K562 (cell line): ENCODE data around the gene C1orf74. TPM values are rescaled to one million over a fixed set of nuclear protein-coding genes. Genes with fewer than 3 reads are reported as not detected.

Source experiments
- CBX1 ChIP-seq: sonication (generic); IDR thresholded peaks from 2 replicates; pipeline ENCODE4 v1.6.1; 2016; ENCODE audit warnings: antibody characterized with exemption, low read depth, mild to moderate bottlenecking
- CCAR2 ChIP-seq: fragments of 200-400 bp; formaldehyde crosslinking; IDR thresholded peaks from 2 replicates; pipeline ENCODE4 v1.6.1; 2017; ENCODE audit warnings: mild to moderate bottlenecking, low read depth, low read length
- CHD2 ChIP-seq: IDR thresholded peaks from 2 replicates; pipeline ENCODE4 v1.6.1; 2011; ENCODE audit warnings: low read depth, low read length
- DIDO1 ChIP-seq: fragments of 450-650 bp; IDR thresholded peaks from 2 replicates; pipeline ENCODE4 v1.6.1; 2016; ENCODE audit warnings: low read depth, missing biosample characterization, missing genetic modification characterization
- ETV1 ChIP-seq: fragments of 450-650 bp; conservative IDR thresholded peaks from 2 replicates; pipeline ENCODE4 v1.6.1; 2016; ENCODE audit warnings: missing genetic modification characterization, control low read depth, low read depth, missing compliant biosample characterization
- HNRNPH1 ChIP-seq: fragments of 200-400 bp; formaldehyde crosslinking; optimal IDR thresholded peaks from 2 replicates; pipeline ENCODE3; 2017; ENCODE audit warnings: low read depth, mild to moderate bottlenecking, low read length, moderate library complexity
- HNRNPL ChIP-seq: fragments of 200-400 bp; formaldehyde crosslinking; IDR thresholded peaks from 2 replicates; pipeline ENCODE4 v1.6.1; 2017; ENCODE audit warnings: low read depth, mild to moderate bottlenecking, low read length
- ILK ChIP-seq: fragments of 450-650 bp; IDR thresholded peaks from 2 replicates; pipeline ENCODE4 v1.6.1; 2016; ENCODE audit warnings: missing genetic modification characterization, low read depth, mild to moderate bottlenecking, missing compliant biosample characterization, moderate library complexity, borderline replicate concordance
- KDM1A ChIP-seq, 2 experiments: fragments of 450-650 bp; IDR thresholded peaks; 2 replicates each; pipeline ENCODE4 v1.6.1; 2016; ENCODE audit warnings: mild to moderate bottlenecking in 2 of 2
- POLR2H ChIP-seq: IDR thresholded peaks from 2 replicates; pipeline ENCODE4 v1.6.1; 2016; ENCODE audit warnings: missing genetic modification characterization, low read depth, mild to moderate bottlenecking, control low read depth, missing compliant biosample characterization, moderate library complexity
- RAD51 ChIP-seq: fragments of 450-650 bp; IDR thresholded peaks from 2 replicates; pipeline ENCODE4 v1.7.1; 2016; ENCODE audit warnings: low read depth, mild to moderate bottlenecking, borderline replicate concordance
- RBM15 ChIP-seq: fragments of 200-400 bp; formaldehyde crosslinking; IDR thresholded peaks from 2 replicates; pipeline ENCODE4 v1.6.1; 2018; ENCODE audit warnings: mild to moderate bottlenecking, low read length, moderate library complexity; ENCODE audit not compliant: insufficient read depth
- RFX5 ChIP-seq: IDR thresholded peaks from 2 replicates; pipeline ENCODE4 v1.6.1; 2011; ENCODE audit warnings: low read depth, mild to moderate bottlenecking, improper control_type of control experiment, low read length
- SMARCC2 ChIP-seq: fragments of 450-650 bp; IDR thresholded peaks from 2 replicates; pipeline ENCODE4 v1.6.1; 2017; ENCODE audit warnings: antibody characterized with exemption, moderate library complexity, mild to moderate bottlenecking, low read depth
- SPI1 ChIP-seq: IDR thresholded peaks from 2 replicates; pipeline ENCODE4 v1.6.1; 2011; ENCODE audit warnings: low read depth, low read length, control low read depth, borderline replicate concordance
- ZNF124 ChIP-seq: sonication (generic); formaldehyde crosslinking; IDR thresholded peaks from 2 replicates; pipeline ENCODE4 v1.8.1; 2022; ENCODE audit warnings: missing genetic modification reagents
- ZNF133 ChIP-seq: fragments of 250-450 bp; sonication (Bioruptor Pico); IDR thresholded peaks from 2 replicates; pipeline ENCODE4 v1.4.0; 2020; ENCODE audit warnings: mild to moderate bottlenecking
- ZNF232 ChIP-seq: sonication (generic); formaldehyde crosslinking; IDR thresholded peaks from 2 replicates; pipeline ENCODE4 v1.8.0; 2022; ENCODE audit warnings: mild to moderate bottlenecking, missing genetic modification reagents
- ZNF316 ChIP-seq: fragments of 450-650 bp; IDR thresholded peaks from 2 replicates; pipeline ENCODE4 v1.6.1; 2016
- ZNF584 ChIP-seq: fragments of 200-800 bp; sonication (Bioruptor generic); IDR thresholded peaks from 2 replicates; pipeline ENCODE4 v1.6.1; 2016; ENCODE audit warnings: low read depth, mild to moderate bottlenecking, missing genetic modification characterization, missing compliant biosample characterization
- ZSCAN29 ChIP-seq: fragments of 450-650 bp; IDR thresholded peaks from 2 replicates; pipeline ENCODE4 v1.6.1; 2017
- polyA plus RNA-seq, 8 experiments: library from polyadenylated mRNA; depleted of rRNA in 4 of 8; stranded (reverse) in 5 of 8; unstranded in 3 of 8; fragments of >200 nt; fragmentation: Nextera tagmentation in 2 of 8; fragmentation: Illumina TruSeq in 1 of 8; extraction: Ambion mirVana in 2 of 8; extraction: Trizol in 1 of 8; gene quantifications; 2 replicates each; pipeline versions ENCODE4 v1.2.1 to v1.2.3, GENCODE V29; 2011 to 2014; ENCODE audit warnings: inconsistent platforms in 1 of 8, missing spikeins in 1 of 8
- total RNA-seq, 7 experiments: library from RNA; depleted of rRNA in 6 of 7; stranded (reverse); fragments of >200 nt in 6 of 7; fragmentation: Illumina TruSeq in 2 of 7; extraction: Trizol in 2 of 7; gene quantifications; 2 replicates each; pipeline versions ENCODE4 v1.2.1 to v1.2.3, GENCODE V29; 2011 to 2021; ENCODE audit warnings: low replicate concordance in 1 of 7
- TF ChIP-seq, protein P1 (sequence below): IDR thresholded peaks from 3 replicates; pipeline ENCODE4 v1.6.1; 2011; ENCODE audit warnings: borderline replicate concordance, mild to moderate bottlenecking, moderate library complexity; ENCODE audit not compliant: insufficient read length; ENCODE audit errors: extremely low read depth
- TF ChIP-seq, protein P2 (sequence below): fragments of 450-650 bp; formaldehyde crosslinking; IDR thresholded peaks from 2 replicates; pipeline ENCODE4 v1.4.0; 2022; ENCODE audit warnings: missing genetic modification characterization
- TF ChIP-seq, protein P3 (sequence below): fragments of 250-450 bp; sonication (Bioruptor Pico); IDR thresholded peaks from 2 replicates; pipeline ENCODE4 v1.5.0; 2022; ENCODE audit warnings: mild to moderate bottlenecking

Gene C1orf74
- total and polyA plus RNA-seq, 9 of the 15 experiments (the other 6 are each of a cell fraction or from before 2014, with no cell fraction given), result 4.0 to 7.6 (median 5.7) TPM

DNA sequence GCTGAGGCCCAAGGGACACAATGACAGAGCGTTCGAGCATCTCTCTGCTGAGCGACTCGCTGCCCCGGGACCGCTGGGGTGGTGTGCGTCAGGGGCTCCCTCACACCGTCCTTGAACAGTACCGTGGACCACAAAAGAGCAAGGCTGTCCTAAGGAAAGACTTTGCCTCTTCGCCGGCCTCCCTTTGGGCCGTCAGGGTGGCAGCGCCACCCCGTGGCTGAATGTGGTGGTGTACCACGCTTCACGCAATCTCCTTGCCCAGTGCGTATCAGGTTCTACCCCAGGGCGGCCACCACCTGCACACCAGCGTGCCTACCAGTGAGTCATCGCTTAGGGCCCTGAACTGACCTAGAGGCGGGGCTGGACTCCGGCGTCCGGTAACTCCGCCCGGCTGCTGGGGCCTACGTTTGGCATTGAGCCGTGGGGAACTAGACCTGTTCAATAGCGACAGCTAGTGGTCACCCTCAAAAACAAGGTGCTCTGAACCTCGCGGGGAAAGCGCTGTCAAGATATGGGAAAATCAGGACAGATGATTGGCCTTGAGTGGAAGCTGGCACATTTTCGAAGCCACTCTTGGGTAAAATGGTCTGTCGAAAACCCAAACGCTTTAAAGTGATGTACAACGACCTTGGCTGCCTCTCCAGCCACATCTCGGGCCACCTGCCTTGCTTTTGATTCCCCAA, 36.6 kb downstream of the C1orf74 start (continued):
- TF ChIP-seq HNRNPL (peak; percentile 80; the same call in 1 of the 2 replicates), ZNF316 (no peak), KDM1A (IDR thresholded peaks at IDR 0.05) (0 out of 4 replicates have a peak, but pooled peaks of 1 of the 2 experiments have one; percentile 4), CCAR2 (no peak), ETV1 (no peak), ZNF584 (CRISPR knock-in tag) (no peak), ZNF124 (CRISPR knock-in tag) (no peak), ILK (tag) (no peak), POLR2H (tag) (no peak), RBM15 (no peak), SMARCC2 (peak; percentile 58; the same call in 1 of the 2 replicates), CHD2 (no peak), ZNF232 (CRISPR knock-in tag) (no peak), SPI1 (no peak), HNRNPH1 (no peak), DIDO1 (tag) (no peak), RAD51 (no peak; the same call in 1 of the 2 replicates), CBX1 (peak; percentile 60; the same call in 1 of the 2 replicates), ZNF133 (CRISPR knock-in tag) (no peak), RFX5 (no peak), ZSCAN29 (no peak)
- TF ChIP-seq, protein P1, sequence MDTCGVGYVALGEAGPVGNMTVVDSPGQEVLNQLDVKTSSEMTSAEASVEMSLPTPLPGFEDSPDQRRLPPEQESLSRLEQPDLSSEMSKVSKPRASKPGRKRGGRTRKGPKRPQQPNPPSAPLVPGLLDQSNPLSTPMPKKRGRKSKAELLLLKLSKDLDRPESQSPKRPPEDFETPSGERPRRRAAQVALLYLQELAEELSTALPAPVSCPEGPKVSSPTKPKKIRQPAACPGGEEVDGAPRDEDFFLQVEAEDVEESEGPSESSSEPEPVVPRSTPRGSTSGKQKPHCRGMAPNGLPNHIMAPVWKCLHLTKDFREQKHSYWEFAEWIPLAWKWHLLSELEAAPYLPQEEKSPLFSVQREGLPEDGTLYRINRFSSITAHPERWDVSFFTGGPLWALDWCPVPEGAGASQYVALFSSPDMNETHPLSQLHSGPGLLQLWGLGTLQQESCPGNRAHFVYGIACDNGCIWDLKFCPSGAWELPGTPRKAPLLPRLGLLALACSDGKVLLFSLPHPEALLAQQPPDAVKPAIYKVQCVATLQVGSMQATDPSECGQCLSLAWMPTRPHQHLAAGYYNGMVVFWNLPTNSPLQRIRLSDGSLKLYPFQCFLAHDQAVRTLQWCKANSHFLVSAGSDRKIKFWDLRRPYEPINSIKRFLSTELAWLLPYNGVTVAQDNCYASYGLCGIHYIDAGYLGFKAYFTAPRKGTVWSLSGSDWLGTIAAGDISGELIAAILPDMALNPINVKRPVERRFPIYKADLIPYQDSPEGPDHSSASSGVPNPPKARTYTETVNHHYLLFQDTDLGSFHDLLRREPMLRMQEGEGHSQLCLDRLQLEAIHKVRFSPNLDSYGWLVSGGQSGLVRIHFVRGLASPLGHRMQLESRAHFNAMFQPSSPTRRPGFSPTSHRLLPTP, result no peak
- TF ChIP-seq, protein P2, sequence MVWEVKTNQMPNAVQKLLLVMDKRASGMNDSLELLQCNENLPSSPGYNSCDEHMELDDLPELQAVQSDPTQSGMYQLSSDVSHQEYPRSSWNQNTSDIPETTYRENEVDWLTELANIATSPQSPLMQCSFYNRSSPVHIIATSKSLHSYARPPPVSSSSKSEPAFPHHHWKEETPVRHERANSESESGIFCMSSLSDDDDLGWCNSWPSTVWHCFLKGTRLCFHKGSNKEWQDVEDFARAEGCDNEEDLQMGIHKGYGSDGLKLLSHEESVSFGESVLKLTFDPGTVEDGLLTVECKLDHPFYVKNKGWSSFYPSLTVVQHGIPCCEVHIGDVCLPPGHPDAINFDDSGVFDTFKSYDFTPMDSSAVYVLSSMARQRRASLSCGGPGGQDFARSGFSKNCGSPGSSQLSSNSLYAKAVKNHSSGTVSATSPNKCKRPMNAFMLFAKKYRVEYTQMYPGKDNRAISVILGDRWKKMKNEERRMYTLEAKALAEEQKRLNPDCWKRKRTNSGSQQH (CRISPR knock-in tag), result no peak
- TF ChIP-seq, protein P3, sequence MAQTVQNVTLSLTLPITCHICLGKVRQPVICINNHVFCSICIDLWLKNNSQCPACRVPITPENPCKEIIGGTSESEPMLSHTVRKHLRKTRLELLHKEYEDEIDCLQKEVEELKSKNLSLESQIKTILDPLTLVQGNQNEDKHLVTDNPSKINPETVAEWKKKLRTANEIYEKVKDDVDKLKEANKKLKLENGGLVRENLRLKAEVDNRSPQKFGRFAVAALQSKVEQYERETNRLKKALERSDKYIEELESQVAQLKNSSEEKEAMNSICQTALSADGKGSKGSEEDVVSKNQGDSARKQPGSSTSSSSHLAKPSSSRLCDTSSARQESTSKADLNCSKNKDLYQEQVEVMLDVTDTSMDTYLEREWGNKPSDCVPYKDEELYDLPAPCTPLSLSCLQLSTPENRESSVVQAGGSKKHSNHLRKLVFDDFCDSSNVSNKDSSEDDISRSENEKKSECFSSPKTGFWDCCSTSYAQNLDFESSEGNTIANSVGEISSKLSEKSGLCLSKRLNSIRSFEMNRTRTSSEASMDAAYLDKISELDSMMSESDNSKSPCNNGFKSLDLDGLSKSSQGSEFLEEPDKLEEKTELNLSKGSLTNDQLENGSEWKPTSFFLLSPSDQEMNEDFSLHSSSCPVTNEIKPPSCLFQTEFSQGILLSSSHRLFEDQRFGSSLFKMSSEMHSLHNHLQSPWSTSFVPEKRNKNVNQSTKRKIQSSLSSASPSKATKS (CRISPR knock-in tag), result no peak
